K562 (cell line): Measurements from ENCODE around the gene SSTR5. TPM values are rescaled to one million over a fixed set of nuclear protein-coding genes. Genes with fewer than 3 reads are reported as not detected.

Source experiments
- BRF2 ChIP-seq: IDR thresholded peaks from 3 replicates; pipeline ENCODE4 v1.6.1; 2011; ENCODE audit warnings: borderline replicate concordance, mild to moderate bottlenecking; ENCODE audit not compliant: insufficient read length, insufficient read depth
- CREM ChIP-seq: IDR thresholded peaks from 2 replicates; pipeline ENCODE4 v1.6.1; 2014; ENCODE audit warnings: antibody characterized with exemption, low read depth
- ETV5 ChIP-seq: sonication (generic); formaldehyde crosslinking; IDR thresholded peaks from 2 replicates; pipeline ENCODE4 v1.4.0; 2020; ENCODE audit warnings: low read depth, mild to moderate bottlenecking, missing genetic modification reagents
- HCFC1 ChIP-seq: IDR thresholded peaks from 2 replicates; pipeline ENCODE4 v1.6.1; 2012; ENCODE audit warnings: low read depth, low read length, improper control_type of control experiment
- PHB ChIP-seq: fragments of 250-450 bp; sonication (Bioruptor Pico); IDR thresholded peaks from 2 replicates; pipeline ENCODE4 v1.5.0; 2021
- RNF219 ChIP-seq: fragments of 250-450 bp; sonication (Bioruptor Pico); IDR thresholded peaks from 2 replicates; pipeline ENCODE4 v1.5.0; 2022; ENCODE audit warnings: mild to moderate bottlenecking
- SMC3 ChIP-seq: conservative IDR thresholded peaks from 2 replicates; pipeline ENCODE4 v1.6.1; 2011; ENCODE audit warnings: low read depth, low read length, improper control_type of control experiment; ENCODE audit not compliant: insufficient read depth
- SPI1 ChIP-seq: IDR thresholded peaks from 2 replicates; pipeline ENCODE4 v1.6.1; 2011; ENCODE audit warnings: low read depth, low read length, control low read depth, borderline replicate concordance
- TSHZ1 ChIP-seq: fragments of 250-450 bp; sonication (Bioruptor Pico); IDR thresholded peaks from 2 replicates; pipeline ENCODE4 v1.4.0; 2020; ENCODE audit warnings: mild to moderate bottlenecking, moderate library complexity
- ZFX ChIP-seq: sonication (generic); formaldehyde crosslinking; IDR thresholded peaks from 2 replicates; pipeline ENCODE4 v1.8.0; 2022; ENCODE audit warnings: mild to moderate bottlenecking, missing genetic modification reagents, moderate library complexity
- ZNF830 ChIP-seq: fragments of 250-450 bp; sonication (Bioruptor Pico); IDR thresholded peaks from 2 replicates; pipeline ENCODE4 v1.5.0; 2021; ENCODE audit warnings: mild to moderate bottlenecking
- polyA plus RNA-seq, 8 experiments: library from polyadenylated mRNA; depleted of rRNA in 4 of 8; stranded (reverse) in 5 of 8; unstranded in 3 of 8; fragments of >200 nt; fragmentation: Nextera tagmentation in 2 of 8; fragmentation: Illumina TruSeq in 1 of 8; extraction: Ambion mirVana in 2 of 8; extraction: Trizol in 1 of 8; gene quantifications; 2 replicates each; pipeline versions ENCODE4 v1.2.1 to v1.2.3, GENCODE V29; 2011 to 2014; ENCODE audit warnings: inconsistent platforms in 1 of 8, missing spikeins in 1 of 8
- total RNA-seq, 7 experiments: library from RNA; depleted of rRNA in 6 of 7; stranded (reverse); fragments of >200 nt in 6 of 7; fragmentation: Illumina TruSeq in 2 of 7; extraction: Trizol in 2 of 7; gene quantifications; 2 replicates each; pipeline versions ENCODE4 v1.2.1 to v1.2.3, GENCODE V29; 2011 to 2021; ENCODE audit warnings: low replicate concordance in 1 of 7

Gene SSTR5
- total and polyA plus RNA-seq, 9 of the 15 experiments (the other 6 are each of a cell fraction or from before 2014, with no cell fraction given) = not detected

- TF ChIP-seq TSHZ1 (CRISPR knock-in tag) = no peak
- no peak for TF ChIP-seq SMC3
- TF ChIP-seq ZNF830 (CRISPR knock-in tag) = no peak
- no peak for TF ChIP-seq SPI1
- TF ChIP-seq ETV5 (CRISPR knock-in tag) = no peak
- no peak for TF ChIP-seq BRF2
- 0 out of 2 replicates have a peak, but pooled peaks have one; percentile 22 for TF ChIP-seq CREM
- TF ChIP-seq PHB = no peak
- 0 out of 2 replicates have a peak, but pooled peaks have one; percentile 16 for TF ChIP-seq HCFC1
- no peak for TF ChIP-seq RNF219 (CRISPR knock-in tag)
- TF ChIP-seq ZFX (CRISPR knock-in tag) = peak; percentile 66
These were observed 21.0 kb downstream of the SSTR5 start (continued) for GRCh38 chr16:1093284-1094123.
